NCI-H2029 (cell line): ENCODE data around the gene TRMT112.
"Not testable (repeated sequence)": the region's sequence is repeated elsewhere in the genome, so short reads cannot be mapped to it uniquely, and the experiment has no call there.

Experiments
- DNase-seq: peaks from one replicate; lab custom pipeline; 2025; lab: John Stamatoyannopoulos, UW

The TRMT112 gene

GRCh38 chr11:64331569-64332371 lies 14.4 kb upstream of the TRMT112 start:
- DNase-seq: peak; percentile 82

- DNase-seq: no peak
Observed at GRCh38 chr11:64330888-64331287, 13.5 kb upstream of the TRMT112 start.

GRCh38 chr11:64327993-64328392 lies 10.6 kb upstream of the TRMT112 start:
- no peak for DNase-seq

GRCh38 chr11:64327375-64327774 lies 10.0 kb upstream of the TRMT112 start:
- no peak for DNase-seq

DNA sequence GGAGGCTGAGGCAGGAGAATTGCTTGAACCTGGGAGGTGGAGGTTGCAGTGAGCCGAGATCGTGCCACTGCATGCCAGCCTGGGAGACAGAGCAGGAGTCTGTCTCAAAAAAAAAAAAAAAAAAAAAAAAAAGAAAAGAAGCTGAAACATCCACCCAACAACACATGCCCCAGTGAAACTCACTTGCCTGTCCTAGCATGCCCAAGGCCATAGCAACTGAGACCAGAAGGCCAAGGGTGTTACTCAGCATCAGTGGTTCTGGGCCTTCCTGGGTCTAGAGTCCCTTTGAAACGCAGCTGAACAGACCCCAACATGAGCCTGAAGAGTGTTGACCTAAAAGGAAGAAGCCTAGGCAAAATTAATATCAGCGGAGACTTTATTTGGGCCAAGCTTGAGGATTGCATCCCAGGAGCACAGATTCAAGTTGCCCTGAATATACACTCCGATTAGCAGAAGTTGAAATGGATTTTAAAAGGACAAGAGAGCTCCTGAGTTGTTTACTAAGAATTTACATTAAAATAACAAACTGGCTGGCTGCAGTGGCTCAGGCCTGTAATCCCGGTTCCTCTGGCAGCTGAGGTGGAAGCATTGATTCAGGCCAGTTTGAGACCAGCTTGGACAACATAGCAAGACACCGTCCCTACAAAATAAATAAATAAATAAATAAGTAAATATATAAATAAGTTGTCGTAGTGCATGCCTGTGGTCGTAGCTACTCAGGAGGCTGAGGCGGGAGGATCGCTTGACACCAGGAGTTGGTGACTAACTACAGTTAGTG lies 7.5 kb upstream of the TRMT112 start:
- no peak for DNase-seq

GRCh38 chr11:64323984-64324383 lies 6.6 kb upstream of the TRMT112 start:
- not testable (repeated sequence) for DNase-seq

GRCh38 chr11:64323373-64323772 lies 6.0 kb upstream of the TRMT112 start:
- no peak for DNase-seq

DNA sequence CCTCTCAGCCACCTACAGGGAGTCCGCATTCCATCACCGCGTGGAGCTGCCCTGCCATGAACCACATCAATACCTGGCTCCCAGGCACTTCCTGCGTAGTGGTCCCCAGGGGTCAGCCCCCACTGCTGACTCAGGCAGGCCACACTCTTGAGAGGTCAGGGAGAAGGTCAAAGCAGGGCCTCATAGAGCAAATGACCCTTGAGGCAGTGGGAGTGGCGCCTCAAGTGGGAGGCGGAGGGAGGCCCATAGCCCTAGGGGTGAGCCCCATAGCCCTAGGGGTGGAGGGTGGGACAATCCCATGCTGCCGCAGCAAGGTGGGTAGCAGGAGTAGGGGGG lies 5.5 kb upstream of the TRMT112 start:
- no peak for DNase-seq

DNA sequence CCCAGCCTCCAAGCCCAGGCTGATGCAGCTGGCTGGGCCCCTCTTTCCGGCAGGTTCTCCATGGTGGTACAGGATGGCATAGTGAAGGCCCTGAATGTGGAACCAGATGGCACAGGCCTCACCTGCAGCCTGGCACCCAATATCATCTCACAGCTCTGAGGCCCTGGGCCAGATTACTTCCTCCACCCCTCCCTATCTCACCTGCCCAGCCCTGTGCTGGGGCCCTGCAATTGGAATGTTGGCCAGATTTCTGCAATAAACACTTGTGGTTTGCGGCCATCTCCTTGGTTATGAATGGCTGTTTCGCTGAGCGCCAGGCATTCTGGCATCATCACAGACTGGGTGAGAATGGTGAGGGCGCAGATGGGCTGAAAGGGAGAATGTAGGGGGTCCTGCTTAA lies 4.2 kb upstream of the TRMT112 start:
- DNase-seq: peak; percentile 73

DNA sequence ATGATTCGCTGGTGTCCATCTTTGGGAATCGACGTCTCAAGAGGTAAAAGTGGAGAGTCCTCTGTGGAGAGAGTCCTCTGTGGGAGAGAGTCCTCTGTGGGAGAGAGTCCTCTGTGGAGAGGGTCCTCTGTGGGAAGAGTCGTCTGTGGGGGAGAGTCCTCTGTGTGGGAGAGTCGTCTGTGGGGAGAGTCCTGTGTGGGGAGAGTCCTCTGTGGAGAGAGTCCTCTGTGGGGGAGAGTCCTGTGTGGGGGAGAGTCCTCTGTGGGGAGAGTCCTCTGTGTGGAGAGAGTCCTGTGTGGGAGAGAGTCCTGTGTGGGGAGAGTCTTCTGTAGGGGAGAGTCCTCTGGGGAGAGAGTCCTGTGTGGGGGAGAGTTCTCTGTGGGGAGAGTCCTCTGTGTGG lies 3.7 kb upstream of the TRMT112 start:
- DNase-seq: no peak

GRCh38 chr11:64320556-64320955 lies 3.2 kb upstream of the TRMT112 start:
- DNase-seq: no peak

DNA sequence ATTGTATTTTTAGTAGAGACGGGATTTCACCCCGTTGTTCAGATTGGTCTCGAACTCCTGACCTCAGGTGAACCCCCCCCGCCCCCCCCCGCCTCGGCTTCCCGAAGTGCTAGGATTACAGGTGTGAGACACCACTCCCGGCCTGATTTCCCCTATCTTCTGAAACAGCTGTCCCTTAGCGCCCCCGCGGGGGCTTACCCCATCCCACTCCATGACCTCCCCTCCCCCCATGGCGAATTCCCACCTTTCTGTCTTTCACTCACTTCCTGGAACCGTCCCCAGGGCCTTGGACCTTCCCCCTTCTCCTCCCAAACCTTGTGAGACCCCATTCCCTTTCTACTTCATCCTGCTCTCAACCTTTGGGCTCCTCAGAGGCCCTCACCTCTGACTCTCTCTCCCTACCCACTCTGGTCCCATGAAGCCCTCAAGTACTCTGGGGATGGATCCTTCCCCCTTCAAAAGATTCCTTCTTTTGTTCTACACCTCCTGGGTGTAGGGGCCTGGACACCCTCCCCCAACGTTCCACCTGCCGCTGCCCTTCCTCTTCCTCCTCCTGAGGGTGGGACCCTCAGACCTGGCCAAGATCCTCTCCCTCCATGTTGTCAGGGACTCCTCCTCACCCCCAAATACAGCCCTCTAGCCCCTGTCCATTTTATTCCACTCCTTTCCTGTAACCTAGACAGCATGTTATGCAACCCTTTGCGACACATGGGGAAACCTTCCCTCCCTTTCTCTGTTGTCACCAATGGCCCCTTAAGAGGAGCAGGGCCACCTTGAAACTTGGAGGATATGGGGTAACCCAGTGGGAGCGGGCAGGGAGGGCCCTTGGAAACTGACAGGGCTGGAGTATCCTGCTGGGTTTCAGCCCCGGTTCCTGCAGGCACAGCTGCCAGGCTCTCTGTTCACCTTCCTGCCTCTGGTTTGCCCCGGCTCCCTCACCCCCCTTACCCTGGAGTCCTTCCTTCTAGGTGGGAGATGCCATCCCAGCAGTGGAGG lies 1.7 kb upstream of the TRMT112 start:
- no peak for DNase-seq

- peak; percentile 97 for DNase-seq
Observed at GRCh38 chr11:64317961-64318765, 804 bp upstream of the TRMT112 start, which contains the start of gene PRDX5. Gene PRDX5 (plus strand): TSS chr11:64318121. CDS start chr11:64318216, 95 bp downstream.

DNA sequence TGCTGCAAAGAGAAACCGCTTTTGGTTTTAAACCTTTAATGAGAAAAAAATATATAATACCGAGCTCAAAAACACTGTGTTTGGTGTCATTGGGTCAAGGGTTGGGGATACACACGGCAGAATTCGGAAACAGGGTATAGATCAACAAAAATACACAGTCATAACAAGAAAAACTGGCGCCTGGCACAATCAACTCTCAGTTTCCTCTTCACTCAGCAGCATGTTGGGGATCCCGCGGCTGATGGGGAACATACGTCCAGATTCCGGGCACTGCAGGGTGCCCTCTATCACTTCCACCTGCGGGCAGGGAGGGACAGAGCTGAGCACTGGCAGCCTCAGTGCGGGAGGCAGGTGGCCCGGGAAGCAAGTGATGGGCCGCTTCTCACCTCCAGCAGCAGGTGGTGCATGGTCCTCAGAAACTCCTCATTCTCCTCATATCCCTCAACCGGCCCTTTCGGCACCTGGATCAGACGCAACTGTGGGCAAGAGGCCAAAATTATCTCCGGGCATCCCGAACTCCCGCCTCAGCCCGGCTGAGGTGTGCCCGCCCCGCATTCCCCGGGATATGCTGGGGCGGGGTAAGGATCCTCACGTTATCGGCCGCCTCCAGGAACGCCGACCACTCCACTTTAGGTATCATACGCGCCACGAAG lies 561 bp downstream of the TRMT112 start:
- peak; percentile 73 for DNase-seq

- not testable (repeated sequence) for DNase-seq
Observed at GRCh38 chr11:64315667-64316526, 1.5 kb downstream of the TRMT112 start.

GRCh38 chr11:64314805-64315561 lies 2.4 kb downstream of the TRMT112 start:
- DNase-seq: no peak

- no peak for DNase-seq
Observed at GRCh38 chr11:64314146-64314804, 3.1 kb downstream of the TRMT112 start.

- no peak for DNase-seq
Observed at GRCh38 chr11:64313491-64314145, 3.7 kb downstream of the TRMT112 start.
